GM12891 (cell line): ENCODE data around the gene HIF3A.
"Not testable (repeated sequence)": the region's sequence is repeated elsewhere in the genome, so short reads cannot be mapped to it uniquely, and the experiment has no call there.

Experiments used
- DNase-seq: peaks from one replicate; pipeline ENCODE4 v3.0.0; 2011; ENCODE audit warnings: low spot score; ENCODE audit not compliant: insufficient read length
- FAIRE-seq: peaks from 2 replicates; lab custom pipeline; 2011; peaks lifted over from hg19 to GRCh38; lab: Jason Lieb, UNC
- PAX5 ChIP-seq: IDR thresholded peaks from 2 replicates; pipeline ENCODE4 v1.6.1; 2011; ENCODE audit warnings: low read length, moderate library complexity, mild to moderate bottlenecking; ENCODE audit not compliant: insufficient read depth, severe bottlenecking
- POLR2A ChIP-seq: IDR thresholded peaks from 2 replicates; pipeline ENCODE4 v1.6.1; 2011; ENCODE audit warnings: low read depth, low read length, control low read depth
- POLR2AphosphoS5 ChIP-seq: IDR thresholded peaks from 2 replicates; pipeline ENCODE4 v1.6.1; 2011; ENCODE audit warnings: low read depth, low read length, control low read depth
- POU2F2 ChIP-seq: IDR thresholded peaks from 2 replicates; pipeline ENCODE4 v1.6.1; 2011; ENCODE audit warnings: low read depth, mild to moderate bottlenecking, control low read depth, low read length, moderate library complexity
- SPI1 ChIP-seq: IDR thresholded peaks from 2 replicates; pipeline ENCODE4 v1.6.1; 2011; ENCODE audit warnings: low read depth, low read length, control low read depth
- TAF1 ChIP-seq: IDR thresholded peaks from 2 replicates; pipeline ENCODE4 v1.6.1; 2011; ENCODE audit warnings: low read depth, low read length, control low read depth

Gene HIF3A

DNA sequence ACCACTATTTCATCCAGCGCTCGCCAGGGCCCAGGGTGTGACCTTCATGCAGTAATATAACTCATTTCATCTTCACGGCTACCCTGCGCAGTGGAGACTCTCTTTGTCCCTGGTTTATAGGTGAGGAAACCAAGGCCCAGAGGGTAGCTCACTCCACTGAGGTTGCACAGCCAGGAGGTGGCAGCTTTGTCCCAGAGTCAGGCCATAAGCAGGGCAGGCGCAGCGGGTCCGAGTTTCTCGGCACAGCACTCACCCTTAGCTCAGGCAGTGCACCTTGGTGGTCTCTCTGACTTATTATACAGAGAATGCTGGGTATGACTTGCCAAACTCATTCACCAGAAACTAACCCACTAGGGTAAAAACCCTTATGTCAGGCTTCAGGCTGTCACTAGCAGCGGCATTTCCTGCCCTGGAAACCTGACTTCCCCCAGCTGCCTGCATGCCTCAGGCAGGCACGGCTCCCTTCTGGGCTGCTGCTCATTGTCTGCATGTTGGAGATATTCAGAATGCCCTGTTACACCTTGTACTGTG, 74.6 kb downstream of the HIF3A start:
- FAIRE-seq = no peak
- no peak for TF ChIP-seq PAX5
- no peak for TF ChIP-seq POLR2A
- TF ChIP-seq TAF1 = no peak
- TF ChIP-seq POLR2AphosphoS5 = no peak
- TF ChIP-seq POU2F2 = no peak
- no peak for TF ChIP-seq SPI1
- DNase-seq = no peak

DNA sequence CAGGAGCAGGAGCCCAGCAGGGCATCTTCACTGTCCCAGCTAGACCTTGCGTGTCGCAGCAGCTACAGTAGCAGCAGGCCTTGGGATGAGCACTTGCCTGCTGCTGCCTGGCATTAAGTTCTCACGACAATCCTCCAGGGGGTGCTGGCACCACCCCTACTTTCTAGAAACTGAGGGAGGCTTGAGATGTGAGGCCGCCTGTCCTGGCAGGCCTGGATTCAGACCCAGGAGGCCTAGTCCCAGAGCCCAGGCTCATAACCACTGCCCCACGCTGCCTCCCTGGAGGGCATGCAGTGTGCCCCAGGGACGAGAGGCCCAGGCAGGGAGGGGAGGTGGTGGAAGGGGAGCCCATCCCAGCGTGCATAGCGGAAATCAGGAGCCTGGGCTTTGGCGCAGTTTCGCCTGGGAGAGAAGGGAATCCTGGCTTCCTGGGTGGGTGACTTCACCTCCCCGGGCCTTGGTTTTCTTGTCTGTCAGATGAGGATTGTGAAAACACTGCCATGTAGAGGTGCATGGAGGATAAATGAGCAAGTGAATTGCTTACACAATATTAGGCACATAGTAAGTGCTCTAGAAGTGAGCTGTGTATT, 76.2 kb downstream of the HIF3A start:
- DNase-seq (no peak), FAIRE-seq (no peak)
- TF ChIP-seq POLR2A = no peak
- no peak for TF ChIP-seq SPI1
- TF ChIP-seq POLR2AphosphoS5 = no peak
- no peak for TF ChIP-seq PAX5
- TF ChIP-seq POU2F2 = no peak
- TF ChIP-seq TAF1 = no peak

DNA sequence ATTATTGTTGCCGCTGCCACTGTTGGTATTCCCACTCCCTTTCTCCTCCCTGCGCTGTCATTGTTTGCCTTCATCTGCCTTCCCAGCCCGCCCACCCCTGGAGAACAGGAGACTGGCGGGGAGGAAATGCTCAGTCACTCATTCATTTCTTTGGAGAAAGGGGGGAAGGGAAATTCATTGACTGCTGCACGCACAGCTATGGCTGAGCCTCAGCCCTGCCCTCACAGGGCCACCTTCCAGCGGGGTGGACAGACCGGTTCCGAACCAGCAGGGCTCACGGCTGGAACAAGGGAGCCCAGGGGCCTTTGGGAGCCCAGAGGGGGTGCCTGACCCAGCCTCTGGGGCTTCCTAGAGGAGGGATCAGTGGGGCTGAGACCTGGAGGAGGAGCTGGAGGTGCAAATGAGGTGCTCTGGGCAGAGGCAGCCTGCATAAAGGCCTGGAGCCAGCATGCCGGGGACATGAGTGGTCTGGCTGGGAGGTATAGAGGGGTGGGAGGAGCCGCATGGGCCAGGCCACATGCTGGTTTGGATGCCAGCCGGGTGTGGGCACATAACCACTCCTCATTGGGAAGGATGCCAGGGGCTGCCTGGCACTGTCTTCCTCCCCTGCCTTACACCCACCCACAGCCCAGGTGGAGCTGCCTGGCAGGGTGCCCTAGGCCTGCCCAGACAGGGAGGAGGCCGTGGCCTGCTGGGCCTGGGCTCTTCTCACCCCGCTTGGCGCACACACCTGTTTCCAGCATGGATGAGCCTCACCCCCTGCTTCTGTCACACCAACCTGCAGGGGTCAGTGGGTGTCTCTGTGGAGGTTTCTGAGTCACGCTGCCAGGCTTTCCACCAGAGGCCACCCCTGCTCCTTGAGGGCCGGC, 76.9 kb downstream of the HIF3A start:
- FAIRE-seq = no peak

DNA sequence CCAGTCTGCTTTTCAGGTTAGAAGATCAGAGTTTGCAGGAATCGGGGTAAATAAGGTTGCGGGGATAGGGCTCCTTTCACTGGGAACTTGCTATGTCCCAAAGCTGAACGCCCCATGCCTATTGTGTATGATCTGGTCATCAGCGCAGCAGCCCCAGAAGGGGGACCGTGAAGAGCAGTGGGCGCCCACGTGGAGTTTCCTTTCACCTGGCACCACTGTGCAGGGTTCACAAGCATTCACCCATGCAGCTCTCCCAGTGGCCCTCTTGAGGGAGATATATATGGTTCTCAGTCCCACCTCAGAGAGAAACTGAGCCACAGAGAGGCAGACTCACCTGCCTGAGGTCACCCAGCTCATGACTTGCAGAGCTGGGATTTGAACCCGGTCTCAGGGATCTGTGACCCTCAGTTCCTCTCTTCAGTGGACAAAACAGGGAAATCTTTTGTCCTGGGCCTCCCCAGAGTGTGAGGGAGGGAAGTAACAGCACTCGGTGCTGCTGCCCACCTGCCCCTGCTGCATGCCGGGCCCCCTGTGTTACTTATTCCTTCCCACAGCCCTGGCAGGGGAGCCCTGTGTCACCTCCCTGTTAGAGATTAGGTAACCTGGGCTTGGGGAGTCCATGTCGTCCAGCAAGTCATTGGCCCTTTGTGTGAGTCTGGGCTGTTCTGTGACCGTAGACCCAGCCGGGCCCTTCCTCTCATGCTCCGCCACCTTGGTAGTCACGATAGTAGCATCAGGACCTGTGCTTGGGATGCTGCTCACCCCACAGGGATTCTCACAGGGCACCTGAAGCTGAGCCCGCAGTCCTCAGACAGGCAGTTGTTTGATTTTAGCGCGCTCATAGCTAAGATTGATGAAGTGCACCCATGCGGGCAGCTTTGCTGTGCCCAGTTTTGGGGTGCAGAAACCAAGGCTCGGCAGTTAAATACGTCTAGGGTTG, 78.0 kb downstream of the HIF3A start:
- no peak for FAIRE-seq
- DNase-seq = no peak
- no peak for TF ChIP-seq PAX5
- TF ChIP-seq POLR2AphosphoS5 = no peak
- TF ChIP-seq POLR2A = no peak
- no peak for TF ChIP-seq POU2F2
- no peak for TF ChIP-seq SPI1
- TF ChIP-seq TAF1 = no peak

More for the DNA sequence above, 76.9 kb downstream of the HIF3A start:
- DNase-seq = no peak
- TF ChIP-seq POLR2A (no peak), POU2F2 (no peak), TAF1 (no peak), SPI1 (no peak), POLR2AphosphoS5 (no peak), PAX5 (no peak)

DNA sequence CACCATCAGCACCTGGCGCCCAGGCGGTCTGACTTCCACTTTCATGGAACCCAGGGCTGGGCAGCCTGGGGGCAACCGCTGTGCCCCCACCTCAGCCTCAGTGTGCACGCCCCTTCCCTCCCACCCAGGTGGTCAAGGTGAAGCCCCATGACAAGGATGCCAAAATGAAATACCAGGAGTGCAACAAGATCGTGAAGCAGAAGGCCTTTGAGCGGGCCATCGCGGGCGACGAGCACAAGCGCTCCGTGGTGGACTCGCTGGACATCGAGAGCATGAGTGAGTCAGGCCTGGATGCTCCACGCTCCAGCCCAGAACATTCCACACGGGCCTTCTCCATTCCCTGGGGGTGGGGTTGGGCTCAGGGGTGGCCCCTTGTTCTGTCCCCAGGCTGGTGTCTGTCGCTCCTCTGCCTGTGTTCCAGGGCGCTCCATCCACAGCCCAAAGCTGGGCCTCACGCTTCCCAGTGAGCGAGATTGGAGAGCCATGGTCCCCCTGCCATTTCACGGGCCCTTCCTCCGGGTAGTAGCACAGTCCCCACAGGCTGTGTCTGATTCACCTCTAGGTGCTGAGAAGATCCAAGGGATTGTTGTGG, 78.7 kb downstream of the HIF3A start:
- DNase-seq, FAIRE-seq: not testable (repeated sequence)

DNA sequence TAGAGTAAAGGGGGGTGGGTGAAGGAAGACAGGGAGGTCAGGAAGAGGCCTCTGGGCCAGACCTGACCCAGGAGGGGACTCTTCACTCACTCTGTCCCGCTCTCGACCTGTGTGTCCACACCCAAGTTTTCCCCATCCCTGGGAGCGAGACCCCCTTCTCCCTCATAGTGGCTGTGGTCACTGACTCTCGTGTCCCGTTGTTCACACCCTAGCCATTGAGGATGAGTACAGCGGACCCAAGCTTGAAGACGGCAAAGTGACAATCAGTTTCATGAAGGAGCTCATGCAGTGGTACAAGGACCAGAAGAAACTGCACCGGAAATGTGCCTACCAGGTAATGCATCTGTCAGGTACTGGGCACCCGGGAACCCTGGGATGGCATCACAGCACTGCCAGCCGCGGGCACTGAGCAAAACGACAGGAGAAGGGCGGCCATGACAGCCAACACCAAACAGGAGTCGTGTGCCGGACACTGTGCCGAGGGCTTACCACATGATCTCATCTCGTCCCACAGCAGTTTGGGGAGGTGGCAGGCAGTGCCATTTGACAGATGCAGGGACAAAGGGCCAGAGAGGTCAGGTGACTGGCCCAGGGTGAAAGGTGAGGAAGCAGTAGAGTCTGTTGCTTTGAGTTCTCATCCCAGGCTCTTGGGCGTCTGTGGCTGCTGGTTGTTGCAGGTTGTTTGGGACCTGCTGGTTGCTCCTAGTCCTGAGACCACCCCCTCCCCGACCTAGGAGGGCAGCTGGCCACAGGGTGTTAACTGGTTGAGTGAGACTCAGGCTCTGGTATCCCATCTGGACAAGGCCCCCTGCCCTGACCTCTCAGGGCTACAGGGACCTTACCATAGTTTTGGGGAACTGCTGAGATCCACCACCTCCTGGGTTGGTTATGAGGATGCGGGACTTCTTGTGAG, 79.7 kb downstream of the HIF3A start:
- no peak for FAIRE-seq
- no peak for DNase-seq
- TF ChIP-seq POU2F2 (no peak), POLR2A (no peak), TAF1 (no peak), POLR2AphosphoS5 (no peak), SPI1 (no peak), PAX5 (no peak)

DNA sequence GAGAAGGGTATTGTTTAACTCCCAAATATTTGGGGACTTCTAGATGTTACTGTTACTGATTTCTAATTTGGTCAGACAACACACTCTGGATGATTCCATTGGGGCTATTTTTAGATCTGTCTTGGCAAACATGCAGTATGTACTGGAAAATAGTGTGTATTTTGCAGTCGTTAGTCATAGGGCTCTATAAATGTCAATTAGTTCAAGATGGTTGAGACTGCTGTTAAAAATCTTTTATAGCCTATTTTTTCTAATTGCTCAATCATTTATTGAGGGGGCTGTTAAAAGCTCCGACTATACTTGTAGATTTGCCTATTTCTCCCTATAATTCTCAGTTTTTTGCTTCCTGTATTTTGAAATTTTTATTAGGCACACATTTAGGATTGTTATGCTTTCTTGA, 81.4 kb downstream of the HIF3A start:
- FAIRE-seq = no peak
- no peak for DNase-seq
- TF ChIP-seq PAX5 (no peak), POLR2AphosphoS5 (no peak), TAF1 (no peak), POLR2A (no peak), POU2F2 (no peak), SPI1 (no peak)

DNA sequence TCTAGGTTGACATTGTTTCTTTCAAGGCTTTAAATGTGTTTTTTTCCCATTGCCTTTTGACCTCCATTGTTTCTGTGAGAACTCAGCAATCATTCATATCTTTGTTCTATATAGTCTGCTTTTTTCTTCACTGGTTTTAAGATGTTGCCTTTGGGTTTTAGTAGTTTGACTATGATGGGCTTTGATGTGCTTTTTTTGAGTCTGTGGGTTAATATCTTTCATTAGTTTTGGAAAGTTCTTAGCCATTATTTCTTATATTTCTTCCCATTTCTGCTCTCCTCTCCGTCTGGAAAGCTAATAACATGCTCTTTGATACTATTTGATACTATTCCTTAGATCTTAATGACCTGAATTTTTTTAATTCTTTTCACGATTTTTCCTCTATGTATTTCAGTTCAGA, 83.8 kb downstream of the HIF3A start:
- DNase-seq (no peak), FAIRE-seq (no peak)
- no peak for TF ChIP-seq POU2F2
- no peak for TF ChIP-seq POLR2A
- no peak for TF ChIP-seq POLR2AphosphoS5
- TF ChIP-seq SPI1 = no peak
- TF ChIP-seq TAF1 = no peak
- TF ChIP-seq PAX5 = no peak
